ENCODE measurements around the gene ALDOC. TPM values are rescaled to one million over a fixed set of nuclear protein-coding genes. Genes with fewer than 3 reads are reported as not detected.

Gene ALDOC
- total RNA-seq, 3 donors from 2014 or later: 19.7 to 191 (median 40.7) TPM

GRCh38 chr17:28552176-28552999 is 24.3 kb downstream of the ALDOC start, which contains the start of gene UNC119:
UNC119 (minus strand) TSS chr17:28552624; CDS start chr17:28552557, 67 bp downstream.
- Histone ChIP-seq H3K9me3 (no peaks in the 10 kb centered on the region), H3K36me3 (peaks cover 10% of the 10 kb centered on the region), H3K4me1 (peaks cover 0 to 10% of the 10 kb centered on the region in 2 donors), H3K4me3 (peak within 1 kb of the TSS; percentile 62 to 95 (median 81)), H3K27me3 (no peaks in the 10 kb centered on the region), H3K27ac (peak within 1 kb of the TSS; percentile 66 to 78)
- intact Hi-C loops (cut with DNase I; ENCODE audit: low total_unique reads): no loop called here
- TF ChIP-seq POLR2AphosphoS5 (IDR thresholded peaks at IDR 0.05) (peak in 2 of 3 donors; percentile 34 to 48), CTCF (IDR thresholded peaks at IDR 0.05) (no peak), POLR2A (IDR thresholded peaks at IDR 0.05) (no peak)
- peak; percentile 61 to 71 for DNase-seq (ENCODE audit: low spot score in 2 of 2)

GRCh38 chr17:28551421-28552175 is 25.1 kb downstream of the ALDOC start:
- DNase-seq (ENCODE audit: low spot score in 2 of 2): no peak
- Histone ChIP-seq H3K27me3 (no peaks in the 10 kb centered on the region), H3K27ac (peak overlapping the region; percentile 66 to 78), H3K36me3 (peaks cover 10% of the 10 kb centered on the region), H3K4me3 (peak overlapping the region; percentile 62 to 95 (median 81)), H3K4me1 (peaks cover 0 to 10% of the 10 kb centered on the region in 2 donors), H3K9me3 (no peaks in the 10 kb centered on the region)
- TF ChIP-seq POLR2AphosphoS5 (IDR thresholded peaks at IDR 0.05): no peak
- no peak for TF ChIP-seq POLR2A (IDR thresholded peaks at IDR 0.05)
- no peak for TF ChIP-seq CTCF (IDR thresholded peaks at IDR 0.05)
- intact Hi-C loops (cut with DNase I; ENCODE audit: low total_unique reads): no loop called here

- no peak for DNase-seq (ENCODE audit: low spot score in 2 of 2)
- Histone ChIP-seq H3K9me3 (no peaks in the 10 kb centered on the region), H3K4me3 (no peak overlapping the region), H3K4me1 (peaks cover 0 to 10% of the 10 kb centered on the region in 2 donors), H3K27me3 (no peaks in the 10 kb centered on the region), H3K27ac (no peak overlapping the region), H3K36me3 (peaks cover 10% of the 10 kb centered on the region)
- TF ChIP-seq POLR2AphosphoS5 (IDR thresholded peaks at IDR 0.05) (no peak), POLR2A (IDR thresholded peaks at IDR 0.05) (no peak), CTCF (IDR thresholded peaks at IDR 0.05) (no peak)
- intact Hi-C loops (cut with DNase I; ENCODE audit: low total_unique reads): no loop called here
Observed at GRCh38 chr17:28550858-28551257, 25.8 kb downstream of the ALDOC start.

DNA sequence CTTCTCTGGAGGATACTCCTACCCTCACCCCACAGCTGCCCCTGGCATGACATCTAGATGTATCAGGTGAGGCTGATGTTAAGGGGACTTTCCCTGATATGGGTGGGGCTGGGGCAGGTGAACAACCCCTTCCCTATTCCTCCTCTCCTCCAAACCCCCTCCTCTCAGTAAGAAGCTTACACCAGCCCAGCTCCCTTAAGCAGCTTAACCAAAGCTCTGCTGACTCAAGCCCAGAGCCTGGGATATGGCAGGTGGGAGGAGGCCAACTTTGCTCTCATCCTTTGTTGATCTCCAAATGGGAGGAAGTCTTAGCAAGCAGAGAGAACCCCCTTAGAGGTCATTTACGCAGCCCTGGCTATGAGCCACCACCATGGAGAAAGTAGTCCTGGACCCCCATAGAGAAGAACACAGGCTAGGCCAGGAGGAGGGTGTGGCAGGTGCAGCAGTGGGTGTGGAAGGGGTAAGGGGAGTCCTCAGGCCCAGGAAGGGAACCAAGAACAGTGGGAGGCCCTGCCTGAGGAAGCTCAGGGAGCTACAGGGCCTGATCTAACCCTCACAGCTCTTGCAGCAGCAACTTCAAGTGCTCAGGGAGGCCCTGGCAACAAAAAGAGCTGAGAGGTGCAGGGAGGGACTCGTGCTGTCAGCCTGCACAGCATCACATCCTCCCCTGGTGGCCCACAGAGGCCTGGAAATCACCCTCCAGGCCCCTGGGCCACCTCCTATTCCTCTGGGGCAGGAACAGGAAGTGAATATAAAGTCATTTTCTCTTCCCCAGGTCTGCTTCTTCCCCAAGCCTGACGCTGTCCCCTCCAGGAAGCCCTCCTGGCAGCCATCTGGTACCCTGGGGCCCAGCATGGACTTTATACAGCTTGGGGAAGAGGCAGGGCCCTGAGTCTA is 27.2 kb downstream of the ALDOC start:
- intact Hi-C loops (cut with DNase I; ENCODE audit: low total_unique reads): no loop called here
- DNase-seq (ENCODE audit: low spot score in 2 of 2): no peak
- Histone ChIP-seq H3K4me3 (no peak overlapping the region), H3K36me3 (peaks cover 9% of the 10 kb centered on the region), H3K27ac (no peak overlapping the region), H3K4me1 (peaks cover 0 to 10% of the 10 kb centered on the region in 2 donors), H3K9me3 (no peaks in the 10 kb centered on the region), H3K27me3 (no peaks in the 10 kb centered on the region)
- TF ChIP-seq CTCF (IDR thresholded peaks at IDR 0.05) (no peak), POLR2AphosphoS5 (IDR thresholded peaks at IDR 0.05) (no peak), POLR2A (IDR thresholded peaks at IDR 0.05) (no peak)

Data from breast epithelium (tissue), 4 donors.